ENCODE data around the gene ACER3. TPM values are rescaled to one million over a fixed set of nuclear protein-coding genes. Genes with fewer than 3 reads are reported as not detected.

The ACER3 gene
- total and polyA plus RNA-seq, 4 donors: 1.9 to 5.9 (median 4.2) TPM

GRCh38 chr11:76978239-76978638 is 117.5 kb downstream of the ACER3 start:
- DNase-seq (ENCODE audit: low spot score): no peak
- TF ChIP-seq RAD21 (IDR thresholded peaks at IDR 0.05): no peak
- no peak for TF ChIP-seq ATF3 (IDR thresholded peaks at IDR 0.05)
- TF ChIP-seq CTCF (IDR thresholded peaks at IDR 0.05; ENCODE audit: low read depth, low read length, missing input control): no peak
- TF ChIP-seq RXRA (IDR thresholded peaks at IDR 0.05): no peak
- no peak for TF ChIP-seq HNF4A (conservative IDR thresholded peaks at IDR 0.05)
- TF ChIP-seq SP1 (IDR thresholded peaks at IDR 0.05): no peak
- no peak for TF ChIP-seq GABPA (IDR thresholded peaks at IDR 0.05 in 1 of 2, conservative IDR thresholded peaks at IDR 0.05 in 1 of 2)
- WGBS: 98% methylated on average over 4 of the region's 4 CpGs
- Histone ChIP-seq H3K27ac (ENCODE audit: low read depth in 1 of 2, low read length in 2 of 2) (no peak overlapping the region), H3K4me3 (ENCODE audit: low read depth in 1 of 3, low read length in 3 of 3) (no peak overlapping the region), H3K4me1 (ENCODE audit: control insufficient read depth in 4 of 4, insufficient read depth in 4 of 4, low read length in 3 of 4) (no peaks in the 10 kb centered on the region), H3K9me3 (ENCODE audit: control insufficient read depth in 4 of 4, low read length in 3 of 4) (no peaks in the 10 kb centered on the region), H3K36me3 (ENCODE audit: control insufficient read depth in 4 of 4, insufficient read depth in 3 of 4, low read depth in 1 of 4, low read length in 3 of 4) (no peaks in the 10 kb centered on the region), H3K9ac (ENCODE audit: low read depth in 1 of 2, low read length in 2 of 2) (no peak overlapping the region), H3K27me3 (ENCODE audit: control insufficient read depth in 4 of 4, insufficient read depth in 4 of 4, low read length in 3 of 4) (no peaks in the 10 kb centered on the region)

- no peak overlapping the region for H3K27ac ChIP-seq (ENCODE audit: low read depth in 1 of 2, low read length in 2 of 2)
Observed at GRCh38 chr11:76978818-76979217, 118.1 kb downstream of the ACER3 start.

More at GRCh38 chr11:76978818-76979217, 118.1 kb downstream of the ACER3 start:
- 97% methylated on average over 3 of the region's 3 CpGs for WGBS
- no peak for DNase-seq (ENCODE audit: low spot score)
- H3K4me3 ChIP-seq (ENCODE audit: low read depth in 1 of 3, low read length in 3 of 3): no peak overlapping the region
- no peak overlapping the region for H3K9ac ChIP-seq (ENCODE audit: low read depth in 1 of 2, low read length in 2 of 2)
- TF ChIP-seq YY1 (IDR thresholded peaks at IDR 0.05): no peak
- TF ChIP-seq EGR1 (IDR thresholded peaks at IDR 0.05; ENCODE audit: low read depth in 2 of 2): no peak
- no peak for TF ChIP-seq SP1 (IDR thresholded peaks at IDR 0.05)
- TF ChIP-seq TAF1 (conservative IDR thresholded peaks at IDR 0.05): no peak
- no peak for TF ChIP-seq FOXA1 (IDR thresholded peaks at IDR 0.05)
- no peak for TF ChIP-seq CTCF (IDR thresholded peaks at IDR 0.05; ENCODE audit: low read depth, low read length, missing input control)
- TF ChIP-seq REST (IDR thresholded peaks at IDR 0.05): no peak
- TF ChIP-seq HNF4A (conservative IDR thresholded peaks at IDR 0.05): no peak
- TF ChIP-seq FOXA2 (IDR thresholded peaks at IDR 0.05): no peak
- no peak for TF ChIP-seq HNF4G (IDR thresholded peaks at IDR 0.05)
- TF ChIP-seq GABPA (IDR thresholded peaks at IDR 0.05 in 1 of 2, conservative IDR thresholded peaks at IDR 0.05 in 1 of 2): no peak
- TF ChIP-seq RXRA (IDR thresholded peaks at IDR 0.05): no peak
- no peak for TF ChIP-seq NR2F2 (IDR thresholded peaks at IDR 0.05)
- no peak for TF ChIP-seq JUND (IDR thresholded peaks at IDR 0.05)
- H3K36me3 ChIP-seq (ENCODE audit: control insufficient read depth in 4 of 4, insufficient read depth in 3 of 4, low read depth in 1 of 4, low read length in 3 of 4): no peaks in the 10 kb centered on the region
- H3K4me1 ChIP-seq (ENCODE audit: control insufficient read depth in 4 of 4, insufficient read depth in 4 of 4, low read length in 3 of 4): no peaks in the 10 kb centered on the region
- H3K9me3 ChIP-seq (ENCODE audit: control insufficient read depth in 4 of 4, low read length in 3 of 4): no peaks in the 10 kb centered on the region
- H3K27me3 ChIP-seq (ENCODE audit: control insufficient read depth in 4 of 4, insufficient read depth in 4 of 4, low read length in 3 of 4): no peaks in the 10 kb centered on the region

Data from liver (tissue), 9 donors.